Measurements from ENCODE around the gene BMP8B.
"Not testable (repeated sequence)": the region's sequence is repeated elsewhere in the genome, so short reads cannot be mapped to it uniquely, and the experiment has no call there.

GRCh38 chr1:39775141-39775540 lies 13.5 kb downstream of the BMP8B start:
- TF ChIP-seq CTCF (IDR thresholded peaks at IDR 0.05); GATA3 (IDR thresholded peaks at IDR 0.05; ENCODE audit: borderline replicate concordance); POLR2A (IDR thresholded peaks at IDR 0.05; ENCODE audit: low read length); ZSCAN20 (CRISPR knock-in tag; IDR thresholded peaks at IDR 0.05); PHF8 (IDR thresholded peaks at IDR 0.05; ENCODE audit: borderline replicate concordance, low read depth); HMGXB4 (CRISPR knock-in tag; IDR thresholded peaks at IDR 0.05; ENCODE audit: borderline replicate concordance); USF2 (IDR thresholded peaks at IDR 0.05); CHD2 (IDR thresholded peaks at IDR 0.05; ENCODE audit: low read length, partially characterized antibody); RAD21 (conservative IDR thresholded peaks at IDR 0.05 in 1 of 2, IDR thresholded peaks at IDR 0.05 in 1 of 2); EP300 (IDR thresholded peaks at IDR 0.05); HDAC2 (IDR thresholded peaks at IDR 0.05); ELK1 (IDR thresholded peaks at IDR 0.05; ENCODE audit: low read depth, low read length): not testable (repeated sequence)
- TF ChIP-seq, protein P1, sequence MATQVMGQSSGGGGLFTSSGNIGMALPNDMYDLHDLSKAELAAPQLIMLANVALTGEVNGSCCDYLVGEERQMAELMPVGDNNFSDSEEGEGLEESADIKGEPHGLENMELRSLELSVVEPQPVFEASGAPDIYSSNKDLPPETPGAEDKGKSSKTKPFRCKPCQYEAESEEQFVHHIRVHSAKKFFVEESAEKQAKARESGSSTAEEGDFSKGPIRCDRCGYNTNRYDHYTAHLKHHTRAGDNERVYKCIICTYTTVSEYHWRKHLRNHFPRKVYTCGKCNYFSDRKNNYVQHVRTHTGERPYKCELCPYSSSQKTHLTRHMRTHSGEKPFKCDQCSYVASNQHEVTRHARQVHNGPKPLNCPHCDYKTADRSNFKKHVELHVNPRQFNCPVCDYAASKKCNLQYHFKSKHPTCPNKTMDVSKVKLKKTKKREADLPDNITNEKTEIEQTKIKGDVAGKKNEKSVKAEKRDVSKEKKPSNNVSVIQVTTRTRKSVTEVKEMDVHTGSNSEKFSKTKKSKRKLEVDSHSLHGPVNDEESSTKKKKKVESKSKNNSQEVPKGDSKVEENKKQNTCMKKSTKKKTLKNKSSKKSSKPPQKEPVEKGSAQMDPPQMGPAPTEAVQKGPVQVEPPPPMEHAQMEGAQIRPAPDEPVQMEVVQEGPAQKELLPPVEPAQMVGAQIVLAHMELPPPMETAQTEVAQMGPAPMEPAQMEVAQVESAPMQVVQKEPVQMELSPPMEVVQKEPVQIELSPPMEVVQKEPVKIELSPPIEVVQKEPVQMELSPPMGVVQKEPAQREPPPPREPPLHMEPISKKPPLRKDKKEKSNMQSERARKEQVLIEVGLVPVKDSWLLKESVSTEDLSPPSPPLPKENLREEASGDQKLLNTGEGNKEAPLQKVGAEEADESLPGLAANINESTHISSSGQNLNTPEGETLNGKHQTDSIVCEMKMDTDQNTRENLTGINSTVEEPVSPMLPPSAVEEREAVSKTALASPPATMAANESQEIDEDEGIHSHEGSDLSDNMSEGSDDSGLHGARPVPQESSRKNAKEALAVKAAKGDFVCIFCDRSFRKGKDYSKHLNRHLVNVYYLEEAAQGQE (IDR thresholded peaks at IDR 0.05), result not testable (repeated sequence)
